Lower leg skin (tissue), 3 donors: ENCODE results near the gene SDK2.

Source experiments
- CTCF ChIP-seq, 3 donors: fragments of 450-650 bp; IDR thresholded peaks; one replicate each; pipeline ENCODE4 v1.5.1; 2016; ENCODE audit warnings: antibody characterized with exemption in 3 of 3, mild to moderate bottlenecking in 3 of 3, moderate library complexity in 2 of 3
- POLR2A ChIP-seq, 2 donors: fragments of 450-650 bp; IDR thresholded peaks; one replicate each; pipeline ENCODE4 v1.6.1; 2016 to 2017; ENCODE audit warnings: antibody characterized with exemption in 2 of 2, mild to moderate bottlenecking in 1 of 2, moderate library complexity in 1 of 2

DNA sequence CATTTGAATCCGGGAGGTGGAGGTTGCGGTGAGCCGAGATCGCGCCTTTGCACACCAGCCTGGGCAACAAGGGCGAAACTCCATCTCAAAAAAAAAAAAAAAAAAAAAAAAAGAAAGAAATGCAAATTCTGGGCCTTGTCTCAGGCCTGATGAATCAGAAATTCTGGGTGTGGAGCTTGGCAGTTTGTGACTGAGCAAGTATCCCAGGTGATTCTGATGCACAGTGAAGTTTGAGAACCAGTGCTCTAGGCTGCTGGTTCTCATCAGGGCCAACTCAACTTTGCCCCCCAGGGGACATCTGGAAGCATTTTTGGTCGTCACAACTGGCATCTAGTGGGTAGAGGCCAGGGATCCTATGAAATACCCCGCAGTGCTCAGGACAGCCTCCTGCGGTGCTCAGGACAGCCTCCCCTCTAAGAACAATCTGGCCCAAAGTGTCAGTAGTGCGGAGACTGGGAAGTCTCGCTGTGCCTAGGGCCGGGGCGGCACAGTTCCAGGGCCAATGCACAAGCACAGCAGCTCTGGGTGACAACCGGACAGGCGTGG is 55.9 kb downstream of the SDK2 start:
- TF ChIP-seq POLR2A (IDR thresholded peaks at IDR 0.05) = no peak
- no peak for TF ChIP-seq CTCF (IDR thresholded peaks at IDR 0.05)
